Muscle of leg (tissue), 11 donors: ENCODE results near the gene DISP3. TPM values are rescaled to one million over a fixed set of nuclear protein-coding genes. Genes with fewer than 3 reads are reported as not detected.
A peak's percentile ranks its signal among the peaks of the same experiment; 100 is the strongest.

Source experiments
- DNase-seq: peaks from one replicate; pipeline ENCODE4 v3.0.0; 2013
- H3K27ac ChIP-seq: one replicate; pipeline ENCODE4 v1.5.1; 2013; ENCODE audit warnings: mild to moderate bottlenecking, low read length, control low read depth
- H3K27me3 ChIP-seq: one replicate; pipeline ENCODE4 v1.6.1; 2013; ENCODE audit warnings: low read length; ENCODE audit not compliant: control insufficient read depth, insufficient read depth
- H3K36me3 ChIP-seq: one replicate; pipeline ENCODE4 v1.6.1; 2013; ENCODE audit warnings: low read length; ENCODE audit not compliant: control insufficient read depth, insufficient read depth
- H3K4me1 ChIP-seq: one replicate; pipeline ENCODE4 v1.6.1; 2013; ENCODE audit warnings: low read length; ENCODE audit not compliant: control insufficient read depth, insufficient read depth
- H3K4me3 ChIP-seq: one replicate; pipeline ENCODE4 v1.5.1; 2013; ENCODE audit warnings: low read length, control low read depth
- H3K9me3 ChIP-seq: replicated peaks from 2 replicates; pipeline ENCODE4 v1.6.1; 2013; ENCODE audit warnings: low read depth, low read length; ENCODE audit not compliant: control insufficient read depth
- WGBS: methylation state at CpG from one replicate; pipeline ENCODE4 v1.1.5; 2013; ENCODE audit warnings: missing lambda C conversion rate; ENCODE audit not compliant: insufficient coverage; 5-methylcytosine and 5-hydroxymethylcytosine counted together
- polyA plus RNA-seq, 8 donors: library from polyadenylated mRNA; unstranded; fragments of 120-200 nt; gene quantifications; one replicate each; pipeline versions ENCODE4 v1.2.1 to v1.2.3, GENCODE V29; 2013; ENCODE audit warnings: inconsistent platforms in 1 of 8, low replicate concordance in 1 of 8; ENCODE audit not compliant: insufficient read length in 8 of 8, insufficient read depth in 1 of 8
- total RNA-seq: library from RNA; stranded (reverse); fragments of 120-200 nt; gene quantifications from one replicate; pipeline ENCODE4 v1.2.4, GENCODE V29; 2013

The DISP3 gene
- total and polyA plus RNA-seq, 9 donors = 0.09 to 0.58 (median 0.18) TPM

- no peak overlapping the region for H3K4me3 ChIP-seq
- peaks cover 3% of the 10 kb centered on the region for H3K4me1 ChIP-seq
- H3K27ac ChIP-seq = no peak overlapping the region
- H3K9me3 ChIP-seq = no peaks in the 10 kb centered on the region
- H3K36me3 ChIP-seq = no peaks in the 10 kb centered on the region
- peak; percentile 30 for DNase-seq
- peaks cover 21% of the 10 kb centered on the region for H3K27me3 ChIP-seq
- WGBS = 43% methylated on average over 7 of the region's 8 CpGs
Measured at GRCh38 chr1:11473491-11474034, 5.4 kb upstream of the DISP3 start.

- Histone ChIP-seq H3K27me3 (peaks cover 30% of the 10 kb centered on the region), H3K4me3 (no peak overlapping the region), H3K9me3 (no peaks in the 10 kb centered on the region), H3K4me1 (peaks cover 8% of the 10 kb centered on the region), H3K36me3 (no peaks in the 10 kb centered on the region), H3K27ac (no peak overlapping the region)
- WGBS = 41% methylated on average over 4 of the region's 5 CpGs
- no peak for DNase-seq
Measured at GRCh38 chr1:11474826-11475225, 4.1 kb upstream of the DISP3 start.

GRCh38 chr1:11475748-11476147 is 3.2 kb upstream of the DISP3 start:
- WGBS = 58% methylated on average over 2 of the region's 4 CpGs
- Histone ChIP-seq H3K9me3 (no peaks in the 10 kb centered on the region), H3K36me3 (no peaks in the 10 kb centered on the region), H3K4me3 (no peak overlapping the region), H3K27me3 (peaks cover 39% of the 10 kb centered on the region), H3K4me1 (peaks cover 11% of the 10 kb centered on the region), H3K27ac (no peak overlapping the region)
- no peak for DNase-seq

DNA sequence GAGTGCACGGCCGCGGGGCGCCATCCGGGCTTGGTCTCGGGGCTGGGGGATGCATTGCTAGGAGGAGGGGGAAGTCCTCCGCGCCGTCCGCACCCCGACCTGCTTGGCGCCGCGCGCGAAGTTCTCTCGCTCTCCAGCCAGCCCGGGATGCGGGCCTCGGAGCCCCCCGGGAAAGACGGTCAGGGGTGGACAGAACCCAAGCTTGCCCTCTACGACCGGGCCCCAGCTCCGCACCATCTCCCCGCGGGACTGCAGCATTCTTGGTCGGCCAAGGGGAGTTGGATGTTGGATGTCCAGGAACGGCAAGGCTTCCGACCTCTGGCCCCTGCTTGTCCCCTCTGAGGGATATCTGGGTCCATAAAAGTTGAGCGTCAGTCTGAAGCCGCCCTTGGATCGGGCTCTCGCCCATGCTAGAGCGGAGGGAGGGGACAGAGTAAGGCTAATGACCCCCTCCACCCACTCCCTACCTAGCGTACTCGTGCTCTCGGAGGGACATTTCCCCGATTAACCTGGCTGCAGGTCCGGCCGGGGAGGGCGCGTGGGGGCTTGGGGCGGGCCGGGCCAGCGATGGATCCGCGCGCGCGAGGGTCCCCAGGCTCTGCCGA is 522 bp downstream of the DISP3 start:
- WGBS = 0% methylated on average over 28 of the region's 52 CpGs
- peak overlapping the region; percentile 45 for H3K4me3 ChIP-seq
- no peaks in the 10 kb centered on the region for H3K36me3 ChIP-seq
- no peak overlapping the region for H3K27ac ChIP-seq
- peaks cover 11% of the 10 kb centered on the region for H3K4me1 ChIP-seq
- no peak for DNase-seq
- H3K9me3 ChIP-seq = no peaks in the 10 kb centered on the region
- peaks cover 50% of the 10 kb centered on the region for H3K27me3 ChIP-seq

GRCh38 chr1:11481019-11481418 is 2.1 kb downstream of the DISP3 start:
- Histone ChIP-seq H3K4me1 (peaks cover 12% of the 10 kb centered on the region), H3K9me3 (no peaks in the 10 kb centered on the region), H3K36me3 (no peaks in the 10 kb centered on the region), H3K27me3 (peaks cover 48% of the 10 kb centered on the region), H3K27ac (no peak overlapping the region), H3K4me3 (no peak overlapping the region)
- 26% methylated on average over 4 of the region's 4 CpGs for WGBS
- no peak for DNase-seq

- no peak for DNase-seq
- H3K27ac ChIP-seq = no peak overlapping the region
- H3K4me3 ChIP-seq = no peak overlapping the region
- H3K4me1 ChIP-seq = peaks cover 13% of the 10 kb centered on the region
- no peaks in the 10 kb centered on the region for H3K9me3 ChIP-seq
- H3K36me3 ChIP-seq = no peaks in the 10 kb centered on the region
- peaks cover 44% of the 10 kb centered on the region for H3K27me3 ChIP-seq
Measured at GRCh38 chr1:11482198-11482597, 3.2 kb downstream of the DISP3 start.

GRCh38 chr1:11482701-11483479 is 3.9 kb downstream of the DISP3 start:
- H3K4me1 ChIP-seq = peaks cover 13% of the 10 kb centered on the region
- WGBS = 79% methylated on average over 12 of the region's 18 CpGs
- H3K9me3 ChIP-seq = no peaks in the 10 kb centered on the region
- H3K27ac ChIP-seq = no peak overlapping the region
- H3K4me3 ChIP-seq = no peak overlapping the region
- peaks cover 39% of the 10 kb centered on the region for H3K27me3 ChIP-seq
- no peak for DNase-seq
- no peaks in the 10 kb centered on the region for H3K36me3 ChIP-seq

- Histone ChIP-seq H3K27ac (no peak overlapping the region), H3K36me3 (no peaks in the 10 kb centered on the region), H3K4me3 (no peak overlapping the region), H3K27me3 (peaks cover 32% of the 10 kb centered on the region), H3K9me3 (no peaks in the 10 kb centered on the region), H3K4me1 (peaks cover 10% of the 10 kb centered on the region)
- no peak for DNase-seq
- 80% methylated on average over 4 of the region's 10 CpGs for WGBS
Measured at GRCh38 chr1:11483581-11484320, 4.8 kb downstream of the DISP3 start.

DNA sequence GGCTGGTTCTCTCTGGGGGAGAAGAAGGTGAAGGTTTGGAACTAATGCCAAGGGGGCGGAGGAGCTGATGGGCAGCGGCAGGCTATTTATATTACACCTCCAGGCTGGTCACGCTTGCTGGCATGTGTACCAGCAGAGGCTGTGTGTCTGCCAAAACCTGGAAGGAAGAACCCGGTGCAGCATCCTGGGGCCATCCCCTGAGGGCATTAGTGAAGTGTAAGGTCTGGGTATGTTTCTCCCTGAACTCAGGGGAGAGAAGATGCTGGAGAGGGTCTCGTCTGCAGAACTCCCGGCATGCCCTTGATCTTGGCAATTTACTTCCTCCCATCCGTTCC is 5.3 kb downstream of the DISP3 start:
- no peak for DNase-seq
- H3K4me1 ChIP-seq = peaks cover 10% of the 10 kb centered on the region
- H3K27ac ChIP-seq = no peak overlapping the region
- no peaks in the 10 kb centered on the region for H3K36me3 ChIP-seq
- no CpG with 5 or more reads among the region's 7 CpGs for WGBS
- H3K27me3 ChIP-seq = peaks cover 30% of the 10 kb centered on the region
- no peaks in the 10 kb centered on the region for H3K9me3 ChIP-seq
- H3K4me3 ChIP-seq = no peak overlapping the region

- peaks cover 3% of the 10 kb centered on the region for H3K4me1 ChIP-seq
- H3K36me3 ChIP-seq = no peaks in the 10 kb centered on the region
- DNase-seq = no peak
- WGBS = 54% methylated on average over 2 of the region's 6 CpGs
- H3K4me3 ChIP-seq = no peak overlapping the region
- H3K9me3 ChIP-seq = no peaks in the 10 kb centered on the region
- peaks cover 21% of the 10 kb centered on the region for H3K27me3 ChIP-seq
- H3K27ac ChIP-seq = no peak overlapping the region
Measured at GRCh38 chr1:11485191-11485590, 6.2 kb downstream of the DISP3 start.
